DOHH2 (cell line): ENCODE results near the gene EEFSEC.

ENCODE experiments used
- EZH2phosphoT487 ChIP-seq: fragments of 200-600 bp; sonication (generic); IDR thresholded peaks from 2 replicates; pipeline ENCODE4 v1.6.1; 2017; ENCODE audit warnings: borderline replicate concordance, mild to moderate bottlenecking, antibody characterized with exemption, low read length, moderate library complexity, mixed read lengths
- TF ChIP-seq, protein P1 (sequence below): fragments of 200-600 bp; sonication (generic); IDR thresholded peaks from one replicate; pipeline ENCODE4 v1.5.1; 2014; ENCODE audit warnings: antibody characterized with exemption, mild to moderate bottlenecking, low read depth, low read length; ENCODE audit not compliant: poor library complexity, severe bottlenecking

DNA sequence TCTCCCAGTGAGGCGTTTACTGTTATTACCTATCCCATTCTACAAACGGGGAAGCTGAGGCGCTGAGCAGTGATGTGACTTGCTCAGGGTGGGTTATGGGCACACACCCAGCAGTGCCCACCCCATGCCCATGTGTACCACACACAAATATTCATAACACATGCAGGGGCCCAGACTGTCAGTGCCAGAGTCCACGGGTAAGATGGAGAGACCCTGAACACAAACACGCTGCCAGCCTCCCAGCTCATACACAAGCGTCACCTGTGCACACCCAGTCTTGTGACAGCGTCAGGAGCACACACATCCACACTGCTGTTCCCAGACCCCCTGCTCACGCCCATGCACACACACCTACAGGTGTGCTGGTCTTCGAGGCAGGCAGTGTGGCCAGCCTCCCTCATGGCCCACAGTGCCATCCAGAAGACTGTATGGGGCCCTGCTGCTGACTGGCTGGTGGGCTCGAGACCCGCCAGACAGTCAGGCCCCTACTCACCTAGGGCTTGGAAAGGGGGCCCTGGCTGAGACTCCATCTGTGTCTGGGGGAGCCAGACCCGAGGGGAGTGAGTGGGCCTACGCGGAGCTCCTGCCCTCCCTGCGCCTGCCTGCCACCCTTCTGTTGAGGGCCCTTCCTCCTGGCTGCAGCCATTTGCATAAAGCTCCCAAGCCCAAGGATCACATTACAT lies 274.0 kb downstream of the EEFSEC start:
- TF ChIP-seq, protein P1, sequence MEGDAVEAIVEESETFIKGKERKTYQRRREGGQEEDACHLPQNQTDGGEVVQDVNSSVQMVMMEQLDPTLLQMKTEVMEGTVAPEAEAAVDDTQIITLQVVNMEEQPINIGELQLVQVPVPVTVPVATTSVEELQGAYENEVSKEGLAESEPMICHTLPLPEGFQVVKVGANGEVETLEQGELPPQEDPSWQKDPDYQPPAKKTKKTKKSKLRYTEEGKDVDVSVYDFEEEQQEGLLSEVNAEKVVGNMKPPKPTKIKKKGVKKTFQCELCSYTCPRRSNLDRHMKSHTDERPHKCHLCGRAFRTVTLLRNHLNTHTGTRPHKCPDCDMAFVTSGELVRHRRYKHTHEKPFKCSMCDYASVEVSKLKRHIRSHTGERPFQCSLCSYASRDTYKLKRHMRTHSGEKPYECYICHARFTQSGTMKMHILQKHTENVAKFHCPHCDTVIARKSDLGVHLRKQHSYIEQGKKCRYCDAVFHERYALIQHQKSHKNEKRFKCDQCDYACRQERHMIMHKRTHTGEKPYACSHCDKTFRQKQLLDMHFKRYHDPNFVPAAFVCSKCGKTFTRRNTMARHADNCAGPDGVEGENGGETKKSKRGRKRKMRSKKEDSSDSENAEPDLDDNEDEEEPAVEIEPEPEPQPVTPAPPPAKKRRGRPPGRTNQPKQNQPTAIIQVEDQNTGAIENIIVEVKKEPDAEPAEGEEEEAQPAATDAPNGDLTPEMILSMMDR = no peak
- no peak for TF ChIP-seq EZH2phosphoT487
